HG03196 (cell line): ENCODE measurements around the gene VPS37B.
"Not testable (repeated sequence)": the region's sequence is repeated elsewhere in the genome, so short reads cannot be mapped to it uniquely, and the experiment has no call there.

ENCODE experiments used
- ATAC-seq: cut with Tn5 transposase; IDR thresholded peaks from one replicate; pipeline ENCODE4 v1.9.1; 2021; ENCODE audit not compliant: unreplicated experiment

The VPS37B gene, protein sequence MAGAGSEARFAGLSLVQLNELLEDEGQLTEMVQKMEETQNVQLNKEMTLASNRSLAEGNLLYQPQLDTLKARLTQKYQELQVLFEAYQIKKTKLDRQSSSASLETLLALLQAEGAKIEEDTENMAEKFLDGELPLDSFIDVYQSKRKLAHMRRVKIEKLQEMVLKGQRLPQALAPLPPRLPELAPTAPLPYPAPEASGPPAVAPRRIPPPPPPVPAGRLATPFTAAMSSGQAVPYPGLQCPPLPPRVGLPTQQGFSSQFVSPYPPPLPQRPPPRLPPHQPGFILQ

DNA sequence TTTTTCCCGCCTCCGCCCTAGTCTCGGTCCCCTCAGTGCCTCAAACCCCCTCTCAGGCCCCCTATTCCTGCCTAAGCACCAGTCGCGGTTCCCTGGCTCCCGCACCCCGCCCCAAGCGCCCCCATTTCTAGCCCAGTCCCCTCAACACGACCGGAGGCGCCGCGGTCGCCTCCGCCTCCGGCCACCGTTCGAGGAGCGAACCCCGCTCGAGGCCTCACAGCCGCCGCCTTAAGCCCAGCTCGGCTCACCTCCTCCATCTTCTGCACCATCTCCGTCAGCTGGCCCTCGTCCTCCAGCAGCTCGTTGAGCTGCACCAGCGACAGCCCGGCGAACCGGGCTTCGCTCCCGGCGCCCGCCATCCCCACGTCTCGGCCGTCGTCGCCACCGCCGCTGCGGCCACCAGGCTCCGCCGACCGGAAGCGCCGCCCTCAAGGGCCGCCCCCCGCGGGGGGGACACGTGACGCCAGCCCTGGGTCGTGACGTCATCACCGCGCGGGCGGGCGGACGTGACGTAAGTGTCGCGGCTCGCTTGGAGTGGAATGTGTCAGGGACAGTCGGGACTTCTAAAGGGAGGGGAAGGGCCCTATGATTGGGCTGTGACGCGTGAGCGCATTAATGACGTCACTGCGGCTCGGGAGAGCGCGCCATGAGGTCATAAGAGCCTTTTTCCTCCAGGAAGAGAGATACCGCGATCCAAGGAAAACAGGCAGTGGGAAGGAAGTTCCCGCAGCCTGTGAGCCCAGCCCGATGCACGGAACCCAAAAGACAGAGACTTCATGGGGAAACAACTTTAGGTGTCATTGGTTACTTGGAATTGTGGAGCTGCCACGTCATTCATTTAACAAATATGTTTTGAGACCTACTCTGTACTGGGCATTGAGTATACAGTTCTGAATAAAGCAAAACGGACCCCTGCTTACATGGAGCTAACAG is at the start of gene VPS37B:
Gene VPS37B (minus strand): TSS at position 421 of the 933 bp plus-strand sequence. CDS start 62 bp downstream, at position 359.
- no peak for ATAC-seq

DNA sequence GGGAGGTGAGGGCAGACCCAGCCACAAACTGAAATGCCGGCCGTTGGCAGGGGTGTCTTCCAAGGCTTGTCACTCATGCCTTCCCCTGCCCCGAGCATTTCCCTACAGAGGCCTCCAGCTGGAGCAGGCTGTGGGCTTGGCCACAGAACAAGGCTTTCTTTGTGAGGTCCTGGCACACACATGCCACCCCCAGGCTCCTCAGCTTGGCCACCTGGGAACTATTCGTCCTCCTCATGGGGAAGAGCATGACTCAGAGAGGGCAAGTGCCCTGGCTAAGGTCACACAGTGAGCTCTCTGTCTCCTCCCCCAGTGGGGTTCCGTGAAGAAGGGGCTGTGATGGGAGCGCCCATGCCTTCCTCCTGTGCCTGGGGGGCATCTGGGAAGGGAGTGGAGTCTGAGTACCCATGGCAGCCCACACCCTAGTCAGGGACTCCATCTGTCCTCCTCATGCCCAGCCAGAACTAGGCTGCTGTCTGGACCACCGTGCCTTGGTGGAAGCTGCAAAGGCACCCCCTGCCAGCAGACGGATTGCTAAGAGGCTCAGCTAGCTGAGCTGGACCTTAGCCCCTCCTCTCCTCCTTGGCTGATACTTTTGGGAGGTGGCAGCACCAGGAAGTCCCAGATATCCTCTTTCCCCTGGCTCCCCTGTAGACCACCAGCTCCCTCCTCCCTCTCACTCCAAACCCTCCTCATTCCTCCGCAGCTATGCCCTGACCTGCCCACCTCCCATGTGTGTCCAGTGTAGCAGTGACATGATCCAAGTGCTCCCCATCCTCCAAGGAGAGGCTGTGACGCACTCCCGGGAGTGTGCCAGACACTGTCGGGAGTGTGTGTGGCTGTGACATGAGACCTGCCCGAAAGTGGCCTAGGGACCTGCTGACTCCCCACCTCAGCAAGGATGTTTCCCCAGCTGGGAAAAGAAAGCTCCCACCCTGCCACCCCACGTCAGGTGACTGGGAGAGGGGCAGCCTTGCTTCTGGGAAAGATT is 49.0 kb upstream of the VPS37B start:
- no peak for ATAC-seq

DNA sequence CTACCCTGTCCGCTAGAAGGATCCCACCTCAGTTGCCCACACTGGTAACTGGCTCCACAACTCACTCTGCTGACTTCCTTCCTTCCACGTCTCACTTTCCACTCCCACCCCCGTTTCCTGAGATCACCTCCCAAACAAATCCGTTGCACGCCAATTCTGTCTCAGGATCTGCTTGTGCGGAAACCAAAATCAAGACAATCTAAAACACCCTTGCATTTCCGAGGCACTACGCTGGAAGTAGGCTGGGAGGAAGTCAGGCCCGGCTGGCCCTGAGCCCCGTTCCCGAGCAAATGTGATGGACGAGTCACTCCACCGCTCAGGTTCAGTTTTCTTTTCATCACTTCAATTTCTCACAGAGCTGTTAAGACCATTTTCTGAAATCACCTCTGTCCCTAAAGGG is 47.3 kb upstream of the VPS37B start:
- ATAC-seq = no peak

DNA sequence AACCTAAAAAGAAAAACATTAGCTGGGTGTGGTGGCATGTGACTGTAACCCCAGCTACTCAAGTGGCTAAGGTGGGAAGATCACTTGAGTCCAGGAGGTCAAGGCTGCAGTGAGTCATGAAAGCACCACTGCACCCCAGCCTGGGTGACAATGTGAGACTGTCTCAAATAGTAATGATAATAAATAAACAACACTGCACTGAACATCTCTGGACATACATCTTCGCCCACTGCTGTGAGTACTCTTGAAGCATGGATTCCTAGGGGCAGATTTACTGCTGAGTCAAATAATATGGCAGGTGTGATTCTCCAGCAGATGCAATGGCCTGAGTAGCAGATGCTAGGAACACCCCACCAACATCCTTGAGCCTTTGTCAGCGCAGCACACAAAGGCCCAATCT is 46.7 kb upstream of the VPS37B start:
- ATAC-seq = no peak

DNA sequence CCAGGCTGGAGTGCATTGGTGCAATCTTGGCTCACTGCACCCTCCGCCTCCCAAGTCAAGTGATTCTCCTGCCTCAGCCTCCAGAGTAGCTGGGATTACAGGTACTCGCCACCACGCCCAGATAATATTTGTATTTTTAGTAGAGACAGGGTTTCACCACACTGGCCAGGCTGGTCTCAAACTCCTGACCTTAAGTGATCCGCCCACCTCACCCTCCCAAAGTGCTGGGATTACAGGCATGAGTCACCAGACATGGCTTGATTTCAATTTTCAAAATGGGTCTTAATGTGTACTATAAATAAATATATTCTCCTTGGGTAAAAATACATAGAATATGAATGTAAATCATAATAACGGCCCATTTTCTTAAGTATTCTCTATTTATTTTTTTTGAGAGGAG is 45.4 kb upstream of the VPS37B start:
- ATAC-seq = not testable (repeated sequence)

DNA sequence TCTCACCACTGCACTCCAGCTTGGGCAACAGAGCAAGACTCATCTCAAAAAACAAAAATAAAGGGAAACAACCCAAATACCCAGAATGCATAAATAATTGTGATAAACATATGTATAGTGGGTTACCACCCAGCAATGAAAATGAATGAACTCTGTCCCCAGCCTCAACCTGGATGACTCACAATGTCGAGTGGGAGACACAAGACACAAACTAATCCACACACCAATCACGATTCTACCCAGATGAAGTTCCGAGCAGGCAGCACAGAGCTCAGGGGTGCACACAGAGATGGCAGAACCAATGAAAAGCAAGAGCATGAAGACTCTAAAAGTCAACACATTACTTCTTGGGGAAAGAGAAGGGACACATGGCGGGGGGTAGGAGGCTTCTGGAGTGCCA is 43.2 kb upstream of the VPS37B start:
- ATAC-seq = no peak

DNA sequence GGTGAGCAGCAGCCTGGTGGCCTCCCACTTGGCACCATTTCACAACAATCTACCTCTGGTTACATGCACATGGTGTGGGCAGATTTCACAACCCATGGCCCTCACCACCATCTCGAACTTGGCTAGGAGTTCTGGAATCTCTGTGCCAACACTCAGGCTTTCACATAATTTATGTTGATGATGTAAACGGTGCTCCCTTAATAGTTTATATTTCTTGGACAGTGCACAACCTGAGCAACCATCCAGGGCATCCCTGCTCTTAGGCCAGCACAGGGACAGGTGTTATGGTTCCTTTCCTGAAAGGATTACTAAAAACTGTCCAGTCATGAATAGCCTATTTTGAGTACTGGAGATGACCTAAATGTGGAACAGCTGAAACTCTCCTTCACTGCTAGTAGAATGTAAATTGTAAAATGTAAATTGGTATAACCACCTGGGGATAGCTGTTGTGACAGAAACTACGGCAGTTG is 41.7 kb upstream of the VPS37B start:
- ATAC-seq = no peak

DNA sequence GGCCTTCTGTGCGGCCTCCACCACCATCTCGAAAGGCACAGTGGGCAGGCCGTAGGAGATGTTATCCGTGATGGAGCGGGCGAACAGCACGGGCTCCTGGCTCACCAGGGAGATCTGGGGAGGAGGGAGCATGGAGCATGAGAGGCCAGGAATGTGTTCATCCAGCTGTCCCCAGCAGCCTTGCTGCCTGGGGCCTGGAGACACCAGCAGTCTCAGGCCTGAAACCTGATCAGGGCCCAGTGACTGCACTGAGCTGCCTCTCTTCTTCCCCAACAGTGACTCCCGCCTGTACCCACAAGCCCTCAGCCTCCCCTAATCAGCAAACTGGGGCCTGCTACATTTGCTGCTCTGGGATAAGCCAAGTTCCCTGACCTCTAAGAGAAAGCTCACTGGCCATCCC is 39.4 kb upstream of the VPS37B start:
- ATAC-seq = no peak

DNA sequence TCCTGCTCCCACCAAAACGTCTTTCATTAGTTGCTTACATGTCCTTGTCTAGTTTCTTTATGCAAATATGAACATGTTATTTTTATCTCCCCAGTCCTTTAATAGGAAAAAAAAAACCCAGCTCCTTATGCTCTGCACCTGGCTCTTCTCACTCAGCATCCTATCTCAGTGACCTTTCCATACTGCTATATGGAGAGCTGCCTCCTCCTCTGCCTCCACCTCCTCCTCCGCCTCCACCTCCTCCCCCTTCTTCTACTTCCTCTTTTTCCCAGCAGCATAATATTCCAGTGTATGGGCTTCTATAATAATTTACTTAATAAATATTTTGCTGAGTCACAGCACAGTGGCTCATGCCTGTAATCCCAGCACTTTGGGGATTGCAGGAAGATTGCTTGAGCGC is 38.8 kb upstream of the VPS37B start:
- ATAC-seq = no peak

DNA sequence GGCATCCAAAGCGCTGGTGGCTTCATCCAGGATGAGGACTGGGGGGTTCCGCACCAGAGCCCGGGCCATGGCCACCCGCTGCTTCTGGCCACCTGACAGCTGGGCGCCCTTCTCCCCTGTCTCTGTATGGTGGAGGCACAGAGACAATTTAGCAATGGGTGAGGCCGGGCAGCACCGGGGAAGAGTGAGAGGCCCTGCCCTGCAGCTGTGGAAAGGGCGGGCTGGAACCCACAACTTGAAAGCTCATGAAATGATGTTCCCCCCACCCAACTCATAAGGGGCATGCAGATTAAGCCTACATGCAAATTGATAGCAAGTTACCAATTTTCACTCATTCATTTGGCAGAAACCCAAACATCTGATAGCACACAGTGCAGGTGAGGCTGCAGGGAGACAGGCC is 36.3 kb upstream of the VPS37B start:
- no peak for ATAC-seq

DNA sequence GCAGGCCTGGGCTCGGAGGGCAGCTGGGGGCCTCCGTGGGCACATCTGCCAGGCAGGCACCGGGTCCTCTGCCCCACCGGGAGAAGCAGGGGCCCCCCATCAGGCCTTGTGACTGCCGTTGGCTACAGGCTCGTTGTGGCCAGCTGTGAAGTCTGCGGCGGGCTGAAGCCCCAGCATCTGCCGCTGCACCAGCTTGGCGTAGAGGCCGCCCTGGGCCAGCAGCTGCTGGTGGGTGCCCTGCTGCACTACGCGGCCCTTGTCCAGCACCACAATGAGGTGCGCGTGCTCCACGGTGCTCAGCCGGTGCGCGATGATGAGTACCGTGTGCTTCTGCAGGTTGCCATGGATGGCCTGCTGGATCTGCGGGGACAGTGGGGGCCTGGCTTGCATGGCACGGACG is 33.9 kb upstream of the VPS37B start:
- no peak for ATAC-seq

DNA sequence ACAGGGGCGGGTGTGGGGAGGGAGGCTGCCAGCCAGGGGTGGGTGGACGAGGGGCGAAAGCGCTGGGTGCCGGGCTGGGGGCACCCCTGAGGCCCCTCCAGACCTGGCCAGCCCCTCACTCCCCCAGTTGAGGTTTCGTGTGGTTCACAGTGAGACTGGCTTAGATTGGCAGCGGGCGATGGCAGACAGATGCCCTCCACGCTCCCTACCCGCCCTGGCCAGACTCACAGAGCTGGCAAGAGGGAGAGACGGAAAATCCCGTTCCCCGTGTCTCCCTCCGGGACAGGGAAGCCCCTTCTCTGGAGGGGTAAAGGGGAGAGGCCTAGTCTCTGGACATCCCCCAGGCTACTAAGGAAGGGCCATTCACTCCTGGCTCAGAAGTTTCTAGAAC is 33.2 kb upstream of the VPS37B start:
- ATAC-seq = no peak

DNA sequence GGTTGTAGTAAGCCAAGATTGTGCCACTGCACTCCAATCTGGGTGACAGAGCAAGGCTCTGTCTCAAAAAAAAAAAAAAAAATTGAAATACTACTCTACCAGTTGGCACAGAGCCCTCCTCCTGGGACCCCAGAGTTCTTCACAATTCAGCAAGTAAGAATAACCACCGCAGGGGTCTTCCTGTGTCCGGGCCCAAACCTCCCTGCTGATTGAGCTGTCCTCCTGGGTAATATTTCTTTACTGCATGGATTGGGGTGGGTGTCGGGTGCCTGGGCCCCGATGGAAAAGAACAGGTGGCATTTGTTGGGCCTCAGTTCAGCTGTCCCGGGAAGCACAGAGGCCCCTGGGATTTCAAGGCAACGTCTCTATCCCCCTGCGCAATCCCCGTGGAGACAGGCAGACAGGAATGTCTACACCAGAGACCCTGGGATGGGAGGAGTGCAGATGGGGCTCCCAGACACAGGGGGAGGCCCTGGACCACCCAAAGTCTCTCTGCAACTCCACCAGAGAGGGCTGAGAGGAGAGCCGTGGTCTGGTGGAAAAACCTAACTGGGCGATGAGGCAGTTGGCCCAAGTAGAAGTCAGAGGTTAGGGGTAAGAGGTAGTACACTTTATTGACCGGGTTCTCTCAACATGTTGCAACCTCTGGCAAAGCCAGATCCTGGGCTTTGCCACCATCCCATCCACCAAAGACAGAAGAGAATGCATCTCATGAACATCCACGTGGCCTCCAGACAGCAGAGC is 32.7 kb upstream of the VPS37B start:
- no peak for ATAC-seq

DNA sequence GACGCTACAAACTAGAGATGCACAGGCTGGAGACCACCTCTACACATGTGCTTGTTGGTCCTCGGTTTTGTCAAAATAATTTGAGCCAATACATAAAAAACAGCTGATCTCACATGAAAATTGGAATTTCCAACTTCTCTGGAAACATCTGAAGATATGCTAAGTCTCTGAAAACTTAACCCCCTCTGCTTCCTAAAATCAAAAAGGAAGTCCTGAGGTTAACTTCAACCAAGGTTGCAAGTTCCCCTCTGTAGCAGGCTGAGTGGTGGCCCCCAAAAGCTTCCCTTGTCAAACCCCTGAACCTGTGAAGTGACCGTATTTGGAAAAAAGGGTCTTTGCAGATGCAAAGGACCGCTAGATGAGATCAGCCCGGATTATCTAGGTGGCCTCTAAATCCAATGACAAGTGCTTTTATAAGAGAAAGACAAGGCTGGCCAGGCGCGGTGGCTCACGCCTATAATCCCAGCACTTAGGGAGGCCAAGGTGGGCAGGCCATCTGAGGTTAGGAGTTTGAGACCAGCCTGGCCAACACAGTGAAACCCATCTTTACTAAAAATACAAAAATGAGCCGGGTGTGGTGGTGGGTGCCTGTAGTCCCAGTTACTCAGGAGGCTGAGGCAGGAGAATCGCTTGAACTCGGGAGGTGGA is 32.0 kb upstream of the VPS37B start:
- ATAC-seq = no peak

DNA sequence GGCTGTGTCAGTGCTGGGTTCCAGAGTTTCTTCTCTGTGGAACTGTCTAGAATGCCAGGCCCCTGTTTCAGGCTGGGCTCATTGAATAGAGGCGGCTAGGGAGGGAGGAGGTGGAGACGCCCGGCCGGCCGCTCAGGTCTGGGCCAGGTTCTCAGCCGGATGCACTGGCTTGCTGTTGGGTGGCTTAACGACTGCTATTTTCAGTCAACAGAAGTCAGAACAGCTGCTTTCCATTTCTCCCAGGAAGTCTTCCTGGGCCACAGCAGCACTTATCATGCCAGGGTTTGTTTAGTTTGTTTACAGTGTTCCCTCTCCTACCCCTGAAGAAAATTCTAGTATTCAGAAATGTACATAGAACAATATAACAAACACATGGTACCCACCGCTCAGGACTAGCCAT is 26.0 kb upstream of the VPS37B start:
- ATAC-seq = no peak

DNA sequence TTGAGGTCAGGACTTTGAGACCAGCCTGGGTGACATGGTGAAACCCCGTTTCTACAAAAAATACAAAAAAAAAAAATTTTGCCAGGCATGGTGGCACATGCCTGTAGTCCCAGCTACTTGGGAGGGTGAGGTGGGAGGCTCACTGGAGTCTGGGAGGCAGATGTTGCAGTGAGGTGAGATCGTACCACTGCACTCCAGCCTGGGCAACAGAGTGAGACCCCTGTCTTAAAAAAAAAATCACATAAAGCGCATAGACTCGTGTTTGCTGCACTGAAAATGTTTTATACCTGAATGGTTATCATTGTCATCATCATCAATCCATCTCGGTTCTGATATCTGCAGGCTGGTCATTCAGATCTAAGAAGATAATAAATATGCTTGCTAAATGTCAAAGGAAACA is 24.8 kb upstream of the VPS37B start:
- ATAC-seq = no peak

DNA sequence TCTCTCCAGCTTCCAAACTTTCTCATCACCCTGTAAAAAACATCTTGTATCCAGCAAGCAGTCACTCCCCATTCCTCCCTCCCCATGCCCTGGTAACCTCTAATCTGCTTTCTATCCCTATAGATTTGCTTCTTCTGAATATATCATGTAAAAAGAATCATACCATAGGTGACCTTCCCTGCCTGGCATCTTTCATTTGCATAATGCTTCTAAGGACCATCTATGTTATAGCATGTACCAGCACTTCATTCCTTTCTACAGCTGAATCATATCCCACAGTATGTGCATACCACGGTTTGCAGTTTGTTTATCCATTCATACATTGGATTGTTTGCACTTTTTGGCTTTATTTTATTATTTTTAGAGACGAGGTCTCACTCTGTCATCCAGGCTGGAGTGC is 22.9 kb upstream of the VPS37B start:
- no peak for ATAC-seq

DNA sequence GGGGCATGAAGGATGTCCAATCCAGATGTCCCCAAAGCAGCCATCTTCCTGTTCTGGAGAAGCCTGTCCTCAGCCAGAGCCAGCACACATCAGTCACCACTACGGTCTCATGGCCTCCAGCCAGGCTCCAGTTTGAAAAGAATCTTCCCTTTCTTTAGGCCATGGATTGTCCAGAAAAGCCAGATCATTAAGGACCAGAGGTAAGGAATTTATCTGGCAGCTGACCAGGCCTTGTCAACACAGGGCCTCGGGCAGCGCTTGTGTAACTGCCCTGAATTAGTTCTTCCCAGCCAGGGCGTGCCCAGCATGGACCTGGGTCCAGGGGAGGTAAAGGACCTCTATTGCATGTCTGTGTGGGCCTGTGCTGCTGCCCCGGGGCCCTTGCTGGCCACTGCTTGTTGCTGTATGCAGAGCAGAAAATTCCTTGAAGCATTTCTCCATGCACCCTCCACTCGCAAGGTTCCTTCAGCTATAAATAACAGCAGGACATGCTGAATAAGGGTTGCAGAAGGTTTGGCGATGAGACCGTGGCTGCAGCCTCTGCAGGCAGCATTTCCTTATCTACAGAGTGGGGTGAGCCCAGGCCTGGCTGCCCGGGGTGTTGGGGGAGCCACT is 21.7 kb upstream of the VPS37B start:
- ATAC-seq = no peak
